CD8-positive, alpha-beta memory T cell (primary cell): ENCODE data around the gene HYAL2. TPM values are rescaled to one million over a fixed set of nuclear protein-coding genes. Genes with fewer than 3 reads are reported as not detected.

Source experiments
- CTCF ChIA-PET: fragments of 350-600 bp; sonication (Branson Sonifier 250); formaldehyde crosslinking; loops from one replicate; lab custom pipeline; 2021; ENCODE audit warnings: antibody characterized with exemption; lab: Charles Lee
- POLR2A ChIA-PET: fragments of 350-600 bp; sonication (Branson Sonifier 250); formaldehyde crosslinking; loops from one replicate; lab custom pipeline; 2021; ENCODE audit warnings: antibody characterized with exemption; lab: Charles Lee
- DNase-seq, 5 donors: peaks; one replicate each; pipeline versions ENCODE4 v3.0.0 to v3.0.0-alpha.2; 2020 to 2022; ENCODE audit warnings: mixed read lengths in 1 of 5
- H3K27ac ChIP-seq: one replicate; pipeline ENCODE4 v1.7.0; 2013; ENCODE audit warnings: low read depth, mild to moderate bottlenecking, low read length, moderate library complexity
- H3K27me3 ChIP-seq: 2 replicates; pipeline ENCODE4 v1.7.0; 2013; ENCODE audit warnings: low read length, mild to moderate bottlenecking; ENCODE audit not compliant: insufficient read depth, poor library complexity, severe bottlenecking
- H3K36me3 ChIP-seq: 2 replicates; pipeline ENCODE4 v1.7.0; 2013; ENCODE audit warnings: mild to moderate bottlenecking, low read length, moderate library complexity; ENCODE audit not compliant: insufficient read depth
- H3K4me1 ChIP-seq: 2 replicates; pipeline ENCODE4 v1.7.0; 2013; ENCODE audit warnings: mild to moderate bottlenecking, low read length, moderate library complexity; ENCODE audit not compliant: insufficient read depth
- H3K4me3 ChIP-seq: 2 replicates; pipeline ENCODE4 v1.7.0; 2013; ENCODE audit warnings: mild to moderate bottlenecking, low read length
- H3K9me3 ChIP-seq: 2 replicates; pipeline ENCODE4 v1.7.0; 2013; ENCODE audit warnings: mild to moderate bottlenecking, low read length
- H3K27ac Mint-ChIP-seq, 8 donors: one replicate each; pipeline ENCODE4 v1.8.0; 2020 to 2021; ENCODE audit warnings: mixed read lengths in 8 of 8, mild to moderate bottlenecking in 6 of 8, inconsistent platforms in 3 of 8, moderate library complexity in 3 of 8
- H3K27me3 Mint-ChIP-seq, 2 donors: one replicate each; pipeline ENCODE4 v1.8.0; 2020 to 2021; ENCODE audit warnings: mixed read lengths in 2 of 2, mild to moderate bottlenecking in 1 of 2, moderate library complexity in 1 of 2
- H3K36me3 Mint-ChIP-seq, 3 donors: one replicate each; pipeline ENCODE4 v1.8.0; 2020 to 2021; ENCODE audit warnings: mixed read lengths in 3 of 3, inconsistent platforms in 1 of 3, mild to moderate bottlenecking in 1 of 3
- H3K4me1 Mint-ChIP-seq, 3 donors: one replicate each; pipeline ENCODE4 v1.8.0; 2020 to 2021; ENCODE audit warnings: mixed read lengths in 3 of 3, inconsistent platforms in 1 of 3, mild to moderate bottlenecking in 1 of 3
- H3K4me3 Mint-ChIP-seq, 7 donors: one replicate each; pipeline ENCODE4 v1.8.0; 2020 to 2021; ENCODE audit warnings: mixed read lengths in 7 of 7, mild to moderate bottlenecking in 6 of 7, moderate library complexity in 4 of 7, inconsistent platforms in 2 of 7
- H3K9me3 Mint-ChIP-seq, 5 donors: one replicate each; pipeline ENCODE4 v1.8.0; 2020 to 2022; ENCODE audit warnings: mixed read lengths in 5 of 5, mild to moderate bottlenecking in 3 of 5, moderate library complexity in 2 of 5, inconsistent platforms in 1 of 5
- polyA plus RNA-seq: library from polyadenylated mRNA; unstranded; fragments of 300-500 nt; fragmentation: Illumina TruSeq; gene quantifications from one replicate; pipeline ENCODE4 v1.2.3, GENCODE V29; 2021
- total RNA-seq, 2 experiments: library from RNA; stranded (reverse); gene quantifications; one replicate each; pipeline ENCODE4 v1.2.3, GENCODE V29; 2021

The HYAL2 gene
- total and polyA plus RNA-seq, 3 experiments from 2014 or later: 10.8 to 13.9 (median 13.7) TPM

- Mint-ChIP-seq H3K9me3 (no peaks in the 10 kb centered on the region), H3K36me3 (peaks cover 0 to 6% (median 0%) of the 10 kb centered on the region in 3 donors), H3K4me1 (peaks cover 20 to 53% (median 22%) of the 10 kb centered on the region in 3 donors), H3K4me3 (peak overlapping the region; percentile 80 to 96 (median 88)), H3K27ac (peak overlapping the region in 2 of 8 donors; percentile 66 to 89), H3K27me3 (peaks cover 0 to 2% of the 10 kb centered on the region in 2 donors)
- Histone ChIP-seq H3K9me3 (no peaks in the 10 kb centered on the region), H3K4me1 (peaks cover 31% of the 10 kb centered on the region), H3K36me3 (no peaks in the 10 kb centered on the region), H3K4me3 (no peak overlapping the region), H3K27ac (no peak overlapping the region), H3K27me3 (no peaks in the 10 kb centered on the region)
- ChIA-PET POLR2A (interaction anchor here (0.6 to 1.6 kb wide), 11 partner anchors 12 to 777 kb away, joined by 3 to 8 read pairs (median 4); partner anchors contain the start of genes CYB561D2, HYAL3, NAA80 and NPRL2), CTCF (interaction anchor here (1.0 to 1.8 kb wide), 5 partner anchors 8 to 205 kb away, joined by 3 to 5 read pairs (median 5); partner anchors contain the start of genes CYB561D2, HEMK1 and NPRL2)
- no peak for DNase-seq
Measured at GRCh38 chr3:50364573-50365079, 42.1 kb upstream of the HYAL2 start.

- Histone ChIP-seq H3K27me3 (no peaks in the 10 kb centered on the region), H3K9me3 (no peaks in the 10 kb centered on the region), H3K4me3 (peak overlapping the region; percentile 95), H3K4me1 (peaks cover 44% of the 10 kb centered on the region), H3K36me3 (no peaks in the 10 kb centered on the region), H3K27ac (no peak overlapping the region)
- Mint-ChIP-seq H3K4me1 (peaks cover 36 to 61% (median 38%) of the 10 kb centered on the region in 3 donors), H3K36me3 (peaks cover 0 to 37% (median 0%) of the 10 kb centered on the region in 3 donors), H3K27me3 (peaks cover 0 to 2% of the 10 kb centered on the region in 2 donors), H3K27ac (peak overlapping the region; percentile 81 to 99 (median 96)), H3K9me3 (no peaks in the 10 kb centered on the region), H3K4me3 (peak overlapping the region; percentile 94 to 99 (median 96))
- ChIA-PET POLR2A (interaction anchor here (1.1 to 1.6 kb wide), 3 partner anchors 9 to 209 kb away, joined by 3 to 13 read pairs (median 3); partner anchors contain the start of genes CYB561D2, HEMK1, NPRL2 and RASSF1), CTCF (interaction anchor here (0.6 to 1.9 kb wide), 2 partner anchors 9 to 11 kb away, joined by 3 to 9 read pairs; partner anchors contain the start of genes CYB561D2 and NPRL2)
- no peak for DNase-seq
Measured at GRCh38 chr3:50359760-50360110, 37.2 kb upstream of the HYAL2 start.

- peak within 1 kb of the TSS; percentile 81 to 99 (median 96) for H3K27ac Mint-ChIP-seq
- Histone ChIP-seq H3K9me3 (no peaks in the 10 kb centered on the region), H3K27me3 (no peaks in the 10 kb centered on the region), H3K36me3 (no peaks in the 10 kb centered on the region), H3K4me1 (peaks cover 38% of the 10 kb centered on the region), H3K27ac (peak within 1 kb of the TSS; percentile 76), H3K4me3 (peak within 1 kb of the TSS; percentile 95)
- CTCF ChIA-PET: interaction anchor here (0.6 kb wide), 1 partner anchor 11 kb away, joined by 3 read pairs; no protein-coding TSS in a partner anchor
- peak; percentile 91 to 98 (median 94) for DNase-seq
- peaks cover 36 to 63% (median 40%) of the 10 kb centered on the region in 3 donors for H3K4me1 Mint-ChIP-seq
- no peaks in the 10 kb centered on the region for H3K9me3 Mint-ChIP-seq
- H3K27me3 Mint-ChIP-seq: peaks cover 0 to 2% of the 10 kb centered on the region in 2 donors
- POLR2A ChIA-PET: interaction anchor here (1.2 to 1.6 kb wide), 2 partner anchors 8 to 210 kb away, joined by 3 to 13 read pairs; partner anchors contain the start of genes CYB561D2, HEMK1 and NPRL2
- H3K36me3 Mint-ChIP-seq: peaks cover 0 to 43% (median 0%) of the 10 kb centered on the region in 3 donors
- peak within 1 kb of the TSS; percentile 94 to 99 (median 96) for H3K4me3 Mint-ChIP-seq
Measured at GRCh38 chr3:50358911-50359759, 36.6 kb upstream of the HYAL2 start, which contains the start of gene TMEM115. TMEM115 (minus strand) TSS chr3:50359521; CDS start chr3:50359063, 458 bp downstream.

- H3K27ac ChIP-seq: peak overlapping the region; percentile 76
Measured at GRCh38 chr3:50358355-50358910, 35.9 kb upstream of the HYAL2 start.

GRCh38 chr3:50357481-50357880 lies 34.9 kb upstream of the HYAL2 start:
- Histone ChIP-seq H3K36me3 (no peaks in the 10 kb centered on the region), H3K4me3 (peak overlapping the region; percentile 95), H3K27me3 (no peaks in the 10 kb centered on the region), H3K27ac (peak overlapping the region; percentile 25), H3K4me1 (peaks cover 37% of the 10 kb centered on the region), H3K9me3 (no peaks in the 10 kb centered on the region)
- peaks cover 0 to 57% (median 0%) of the 10 kb centered on the region in 3 donors for H3K36me3 Mint-ChIP-seq
- H3K4me1 Mint-ChIP-seq: peaks cover 36 to 61% (median 41%) of the 10 kb centered on the region in 3 donors
- H3K9me3 Mint-ChIP-seq: no peaks in the 10 kb centered on the region
- peak overlapping the region; percentile 50 to 94 (median 79) for H3K27ac Mint-ChIP-seq
- peak overlapping the region; percentile 81 to 99 (median 94) for H3K4me3 Mint-ChIP-seq
- ChIA-PET POLR2A (interaction anchor here (0.5 to 1.2 kb wide), 2 partner anchors 13 to 20 kb away, joined by 3 to 4 read pairs; no protein-coding TSS in a partner anchor), CTCF (interaction anchor here (0.8 to 1.9 kb wide), 7 partner anchors 10 to 185 kb away, joined by 3 to 11 read pairs (median 5); partner anchors contain the start of gene RASSF1)
- no peak for DNase-seq
- peaks cover 0 to 2% of the 10 kb centered on the region in 2 donors for H3K27me3 Mint-ChIP-seq

More at GRCh38 chr3:50358355-50358910, 35.9 kb upstream of the HYAL2 start:
- ChIA-PET POLR2A (interaction anchor here (1.2 kb wide), 1 partner anchor 211 kb away, joined by 3 read pairs; the partner anchor contains the start of gene HEMK1), CTCF (no interaction called here)
- H3K27me3 Mint-ChIP-seq: peaks cover 0 to 2% of the 10 kb centered on the region in 2 donors
- H3K27me3 ChIP-seq: no peaks in the 10 kb centered on the region
- peak overlapping the region; percentile 63 to 95 (median 87) for H3K27ac Mint-ChIP-seq
- H3K4me1 Mint-ChIP-seq: peaks cover 36 to 60% (median 40%) of the 10 kb centered on the region in 3 donors
- peaks cover 37% of the 10 kb centered on the region for H3K4me1 ChIP-seq
- peak overlapping the region; percentile 95 for H3K4me3 ChIP-seq
- H3K36me3 ChIP-seq: no peaks in the 10 kb centered on the region
- peaks cover 0 to 48% (median 0%) of the 10 kb centered on the region in 3 donors for H3K36me3 Mint-ChIP-seq
- no peaks in the 10 kb centered on the region for H3K9me3 Mint-ChIP-seq
- H3K9me3 ChIP-seq: no peaks in the 10 kb centered on the region
- peak overlapping the region; percentile 81 to 99 (median 94) for H3K4me3 Mint-ChIP-seq
- no peak for DNase-seq

GRCh38 chr3:50356553-50356952 lies 34.0 kb upstream of the HYAL2 start:
- peak overlapping the region; percentile 78 to 98 (median 94) for H3K4me3 Mint-ChIP-seq
- Histone ChIP-seq H3K36me3 (no peaks in the 10 kb centered on the region), H3K27ac (no peak overlapping the region), H3K4me1 (peaks cover 42% of the 10 kb centered on the region), H3K9me3 (no peaks in the 10 kb centered on the region), H3K27me3 (no peaks in the 10 kb centered on the region), H3K4me3 (no peak overlapping the region)
- peaks cover 40 to 66% (median 43%) of the 10 kb centered on the region in 3 donors for H3K4me1 Mint-ChIP-seq
- POLR2A ChIA-PET: interaction anchor here (1.2 kb wide), 1 partner anchor 19 kb away, joined by 4 read pairs; no protein-coding TSS in a partner anchor
- peak overlapping the region in 7 of 8 donors; percentile 34 to 87 (median 74) for H3K27ac Mint-ChIP-seq
- H3K36me3 Mint-ChIP-seq: peaks cover 0 to 57% (median 0%) of the 10 kb centered on the region in 3 donors
- no peaks in the 10 kb centered on the region for H3K9me3 Mint-ChIP-seq
- CTCF ChIA-PET: interaction anchor here (0.8 to 1.9 kb wide), 7 partner anchors 9 to 186 kb away, joined by 3 to 11 read pairs (median 5); partner anchors contain the start of gene RASSF1
- DNase-seq: no peak
- H3K27me3 Mint-ChIP-seq: peaks cover 0 to 2% of the 10 kb centered on the region in 2 donors
